OCI-LY3 (cell line): ENCODE results near the gene RPL12.

Source experiments
- H2AFZ ChIP-seq: fragments of 200-600, 300-600 bp; shearing (Covaris generic); 2 replicates; pipeline ENCODE4 v1.6.0; 2014; ENCODE audit warnings: antibody characterized with exemption, low read depth, low read length
- H3K27ac ChIP-seq: fragments of 200-600, 300-600 bp; sonication (generic); 2 replicates; pipeline ENCODE4 v1.5.1; 2014; ENCODE audit warnings: mild to moderate bottlenecking, low read length, moderate library complexity, mixed read lengths
- H3K27me3 ChIP-seq: fragments of 200-600, 300-600 bp; sonication (generic); 2 replicates; pipeline ENCODE4 v1.6.1; 2014; ENCODE audit warnings: low read depth, low read length, mixed read lengths
- H3K36me3 ChIP-seq: fragments of 200-600, 300-600 bp; sonication (generic); replicated peaks from 2 replicates; pipeline ENCODE3; 2014; ENCODE audit warnings: low read depth, low read length, mixed read lengths
- H3K4me1 ChIP-seq: fragments of 300-600, 200-600 bp; sonication (generic); 2 replicates; pipeline ENCODE4 v1.6.1; 2014; ENCODE audit warnings: low read length, mixed read lengths
- H3K4me2 ChIP-seq: fragments of 200-600, 300-600 bp; sonication (generic); 2 replicates; pipeline ENCODE4 v1.6.1; 2014; ENCODE audit warnings: low read length, mixed read lengths
- H3K4me3 ChIP-seq: fragments of 300-600, 200-600 bp; sonication (generic); 2 replicates; pipeline ENCODE4 v1.5.1; 2014; ENCODE audit warnings: antibody characterized with exemption, mild to moderate bottlenecking, low read length, moderate library complexity
- H3K79me2 ChIP-seq: fragments of 300-600, 200-600 bp; shearing (Covaris generic); 2 replicates; pipeline ENCODE4 v1.6.1; 2014; ENCODE audit warnings: mild to moderate bottlenecking, low read length, mixed read lengths
- H3K9ac ChIP-seq: fragments of 300-600, 200-600 bp; shearing (Covaris generic); 2 replicates; pipeline ENCODE4 v1.6.0; 2014; ENCODE audit warnings: mild to moderate bottlenecking, low read length, moderate library complexity
- H3K9me3 ChIP-seq: fragments of 200-600, 300-600 bp; shearing (Covaris generic); 2 replicates; pipeline ENCODE4 v1.6.1; 2014; ENCODE audit warnings: low read length, mixed read lengths; ENCODE audit not compliant: insufficient read depth
- H4K20me1 ChIP-seq: fragments of 200-600, 300-600 bp; sonication (generic); 2 replicates; pipeline ENCODE4 v1.6.1; 2016; ENCODE audit warnings: low read length, mixed read lengths; ENCODE audit not compliant: insufficient read depth
- EZH2phosphoT487 ChIP-seq: fragments of 200-600 bp; shearing (Covaris generic); IDR thresholded peaks from 2 replicates; pipeline ENCODE4 v1.6.1; 2018; ENCODE audit warnings: antibody characterized with exemption, mixed run types, low read depth
- TF ChIP-seq, protein P1 (sequence below): fragments of 200-600, 300-600 bp; sonication (generic); IDR thresholded peaks from 2 replicates; pipeline ENCODE4 v1.5.1; 2014; ENCODE audit warnings: antibody characterized with exemption, low read length, low read depth

Gene RPL12

DNA sequence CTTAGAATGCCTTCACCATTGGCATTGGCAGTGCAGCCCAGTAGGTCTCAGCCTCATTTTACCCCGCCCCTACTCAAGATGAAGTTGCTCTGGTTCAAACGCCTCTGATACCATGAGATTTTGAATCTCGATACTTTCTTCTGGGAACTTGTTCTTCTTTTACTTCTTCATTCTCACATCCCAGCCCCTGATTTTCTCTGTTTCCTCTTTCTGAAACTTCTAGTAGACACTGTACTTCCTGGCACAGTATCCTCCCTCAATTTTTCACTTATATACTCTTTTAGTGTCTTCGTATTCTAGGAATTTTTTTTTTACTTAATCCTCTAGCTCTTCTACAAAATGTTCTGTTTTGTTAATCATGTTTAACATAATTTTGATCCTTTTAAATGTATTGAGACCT is 40.1 kb downstream of the RPL12 start:
- Histone ChIP-seq H3K4me3 (no peak overlapping the region), H3K4me2 (peak overlapping the region; percentile 7; the same call in 1 of the 2 replicates), H3K4me1 (peaks cover 10% of the 10 kb centered on the region), H4K20me1 (no peaks in the 10 kb centered on the region), H3K79me2 (no peaks in the 10 kb centered on the region), H2AFZ (no peak overlapping the region), H3K9me3 (no peaks in the 10 kb centered on the region), H3K27me3 (no peaks in the 10 kb centered on the region), H3K9ac (no peak overlapping the region), H3K27ac (no peak overlapping the region), H3K36me3 (no peaks in the 10 kb centered on the region)
- TF ChIP-seq EZH2phosphoT487: no peak
- TF ChIP-seq, protein P1, sequence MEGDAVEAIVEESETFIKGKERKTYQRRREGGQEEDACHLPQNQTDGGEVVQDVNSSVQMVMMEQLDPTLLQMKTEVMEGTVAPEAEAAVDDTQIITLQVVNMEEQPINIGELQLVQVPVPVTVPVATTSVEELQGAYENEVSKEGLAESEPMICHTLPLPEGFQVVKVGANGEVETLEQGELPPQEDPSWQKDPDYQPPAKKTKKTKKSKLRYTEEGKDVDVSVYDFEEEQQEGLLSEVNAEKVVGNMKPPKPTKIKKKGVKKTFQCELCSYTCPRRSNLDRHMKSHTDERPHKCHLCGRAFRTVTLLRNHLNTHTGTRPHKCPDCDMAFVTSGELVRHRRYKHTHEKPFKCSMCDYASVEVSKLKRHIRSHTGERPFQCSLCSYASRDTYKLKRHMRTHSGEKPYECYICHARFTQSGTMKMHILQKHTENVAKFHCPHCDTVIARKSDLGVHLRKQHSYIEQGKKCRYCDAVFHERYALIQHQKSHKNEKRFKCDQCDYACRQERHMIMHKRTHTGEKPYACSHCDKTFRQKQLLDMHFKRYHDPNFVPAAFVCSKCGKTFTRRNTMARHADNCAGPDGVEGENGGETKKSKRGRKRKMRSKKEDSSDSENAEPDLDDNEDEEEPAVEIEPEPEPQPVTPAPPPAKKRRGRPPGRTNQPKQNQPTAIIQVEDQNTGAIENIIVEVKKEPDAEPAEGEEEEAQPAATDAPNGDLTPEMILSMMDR: no peak

DNA sequence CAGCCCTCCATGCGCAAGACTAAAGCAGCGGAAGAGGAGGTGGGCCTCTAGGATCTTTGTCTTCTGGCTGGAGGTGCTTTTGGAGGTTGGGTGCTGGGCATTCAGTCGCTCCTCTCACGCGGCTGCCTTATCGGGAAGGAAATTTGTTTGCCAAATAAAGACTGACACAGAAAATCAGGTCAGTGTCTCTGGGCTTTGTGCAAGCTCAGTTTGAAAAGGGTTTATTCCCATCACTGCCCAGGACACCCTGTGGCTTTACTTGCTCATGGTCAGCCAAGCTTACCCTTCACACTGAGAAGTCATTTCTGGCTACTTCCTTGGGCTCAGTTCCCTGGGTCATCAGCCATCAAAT is 43.7 kb downstream of the RPL12 start:
- no peaks in the 10 kb centered on the region for H3K9me3 ChIP-seq
- TF ChIP-seq, protein P1: no peak
- TF ChIP-seq EZH2phosphoT487: no peak
- no peaks in the 10 kb centered on the region for H3K27me3 ChIP-seq
- no peaks in the 10 kb centered on the region for H4K20me1 ChIP-seq
- peaks cover 10% of the 10 kb centered on the region for H3K4me1 ChIP-seq
- H3K36me3 ChIP-seq: peaks cover 3% of the 10 kb centered on the region
- H3K9ac ChIP-seq: no peak overlapping the region
- no peak overlapping the region for H3K4me2 ChIP-seq
- no peaks in the 10 kb centered on the region for H3K79me2 ChIP-seq
- no peak overlapping the region for H2AFZ ChIP-seq
- H3K4me3 ChIP-seq: no peak overlapping the region
- H3K27ac ChIP-seq: no peak overlapping the region

DNA sequence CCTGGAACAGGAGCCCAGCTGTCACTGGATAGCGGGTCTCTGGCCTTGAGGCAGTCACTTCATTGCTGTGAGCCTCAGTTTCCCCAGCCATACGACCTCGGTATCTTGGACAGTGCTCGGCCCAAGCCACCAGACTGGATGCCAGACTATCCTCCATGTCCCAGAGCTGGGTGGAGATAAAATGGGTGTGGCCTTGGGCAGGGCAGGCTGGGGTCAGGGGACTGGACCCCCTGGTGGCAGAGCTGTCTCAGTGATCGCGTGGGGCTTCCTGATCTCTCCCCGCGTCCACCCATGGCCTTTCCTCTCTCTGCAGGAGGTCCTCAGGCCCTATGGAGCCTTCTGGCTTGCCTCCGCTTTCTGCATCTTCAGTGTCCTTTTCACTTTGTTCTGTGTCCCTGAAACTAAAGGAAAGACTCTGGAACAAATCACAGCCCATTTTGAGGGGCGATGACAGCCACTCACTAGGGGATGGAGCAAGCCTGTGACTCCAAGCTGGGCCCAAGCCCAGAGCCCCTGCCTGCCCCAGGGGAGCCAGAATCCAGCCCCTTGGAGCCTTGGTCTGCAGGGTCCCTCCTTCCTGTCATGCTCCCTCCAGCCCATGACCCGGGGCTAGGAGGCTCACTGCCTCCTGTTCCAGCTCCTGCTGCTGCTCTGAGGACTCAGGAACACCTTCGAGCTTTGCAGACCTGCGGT is 44.3 kb downstream of the RPL12 start:
- no peak overlapping the region for H2AFZ ChIP-seq
- H3K9ac ChIP-seq: no peak overlapping the region
- peaks cover 3% of the 10 kb centered on the region for H3K36me3 ChIP-seq
- H3K4me2 ChIP-seq: no peak overlapping the region
- no peaks in the 10 kb centered on the region for H4K20me1 ChIP-seq
- H3K27ac ChIP-seq: no peak overlapping the region
- no peaks in the 10 kb centered on the region for H3K79me2 ChIP-seq
- H3K4me1 ChIP-seq: peaks cover 10% of the 10 kb centered on the region
- no peak overlapping the region for H3K4me3 ChIP-seq
- H3K9me3 ChIP-seq: no peaks in the 10 kb centered on the region
- no peaks in the 10 kb centered on the region for H3K27me3 ChIP-seq
- TF ChIP-seq, protein P1: no peak
- TF ChIP-seq EZH2phosphoT487: no peak

- H3K4me3 ChIP-seq: no peak overlapping the region
- no peak overlapping the region for H3K4me2 ChIP-seq
- no peaks in the 10 kb centered on the region for H3K27me3 ChIP-seq
- H3K9ac ChIP-seq: no peak overlapping the region
- H2AFZ ChIP-seq: no peak overlapping the region
- H3K9me3 ChIP-seq: no peaks in the 10 kb centered on the region
- H3K36me3 ChIP-seq: peaks cover 3% of the 10 kb centered on the region
- TF ChIP-seq EZH2phosphoT487: no peak
- TF ChIP-seq, protein P1: no peak
- H3K27ac ChIP-seq: no peak overlapping the region
- H3K4me1 ChIP-seq: peaks cover under 1% of the 10 kb centered on the region; the same call in 1 of the 2 replicates
- no peaks in the 10 kb centered on the region for H3K79me2 ChIP-seq
- H4K20me1 ChIP-seq: no peaks in the 10 kb centered on the region
Observed at GRCh38 chr9:127405344-127406125, 45.7 kb downstream of the RPL12 start.
